GM21717 (cell line): ENCODE results near the gene PSMF1.

ENCODE experiments used
- ATAC-seq: cut with Tn5 transposase; IDR thresholded peaks from one replicate; pipeline ENCODE4 v1.9.1; 2021; ENCODE audit warnings: mild to moderate bottlenecking, moderate library complexity; ENCODE audit not compliant: unreplicated experiment

PSMF1 gene, protein sequence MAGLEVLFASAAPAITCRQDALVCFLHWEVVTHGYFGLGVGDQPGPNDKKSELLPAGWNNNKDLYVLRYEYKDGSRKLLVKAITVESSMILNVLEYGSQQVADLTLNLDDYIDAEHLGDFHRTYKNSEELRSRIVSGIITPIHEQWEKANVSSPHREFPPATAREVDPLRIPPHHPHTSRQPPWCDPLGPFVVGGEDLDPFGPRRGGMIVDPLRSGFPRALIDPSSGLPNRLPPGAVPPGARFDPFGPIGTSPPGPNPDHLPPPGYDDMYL

DNA sequence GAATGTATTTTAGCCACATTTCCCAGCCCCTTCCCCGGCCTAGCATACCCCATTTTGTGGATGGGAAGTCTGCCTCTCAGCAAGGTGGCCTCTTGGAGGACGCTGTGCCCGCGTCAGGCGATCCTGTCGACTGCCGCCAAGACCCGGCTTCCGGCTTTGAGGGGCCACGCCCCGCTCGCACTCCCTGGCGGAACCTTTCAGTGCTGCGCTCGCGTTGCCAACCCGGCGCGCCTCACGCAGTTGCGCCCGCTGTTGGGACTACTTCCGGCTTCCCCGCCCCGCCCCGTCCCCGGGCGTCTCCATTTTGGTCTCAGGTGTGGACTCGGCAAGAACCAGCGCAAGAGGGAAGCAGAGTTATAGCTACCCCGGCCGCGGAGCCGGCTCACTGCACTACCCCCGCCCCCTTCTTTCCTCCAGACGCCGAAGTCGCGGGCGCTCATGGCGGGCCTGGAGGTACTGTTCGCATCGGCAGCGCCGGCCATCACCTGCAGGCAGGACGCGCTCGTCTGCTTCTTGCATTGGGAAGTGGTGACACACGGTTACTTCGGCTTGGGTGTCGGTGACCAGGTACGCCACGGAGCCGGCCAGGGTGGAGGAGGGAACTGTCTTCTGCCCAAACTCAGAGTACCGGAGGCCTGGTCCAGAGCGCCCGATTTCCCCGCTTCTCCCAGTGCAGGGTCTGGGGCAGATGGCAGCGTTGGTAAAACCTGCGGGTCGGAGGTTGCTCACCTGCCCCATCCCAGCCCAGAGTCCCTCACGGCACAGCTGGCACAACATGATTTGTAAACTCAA, at the start of gene PSMF1:
TSS of gene PSMF1 (plus strand) at position 267 of the 792 bp plus-strand sequence. CDS start at position 439, 172 bp downstream.
- peak; percentile 91 for ATAC-seq

DNA sequence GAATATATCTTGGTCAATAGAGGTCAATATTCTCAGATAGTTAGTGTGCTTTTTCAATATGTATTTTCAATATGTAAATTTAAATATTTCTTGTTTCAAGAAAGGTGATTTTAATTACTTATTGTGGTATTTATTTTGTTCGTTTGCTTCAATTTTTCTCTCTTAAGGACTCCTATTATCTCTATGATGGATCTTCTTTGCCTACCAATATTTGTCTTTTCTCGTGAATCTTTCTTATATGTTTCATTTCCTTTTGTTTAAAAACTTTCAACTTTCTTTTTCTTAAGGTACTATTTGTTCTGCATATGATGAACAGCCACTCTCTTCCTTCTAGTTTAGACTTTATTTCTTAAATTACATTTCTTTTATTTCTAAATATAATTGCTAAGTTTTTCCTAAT, 46.1 kb upstream of the PSMF1 start:
- ATAC-seq = no peak

DNA sequence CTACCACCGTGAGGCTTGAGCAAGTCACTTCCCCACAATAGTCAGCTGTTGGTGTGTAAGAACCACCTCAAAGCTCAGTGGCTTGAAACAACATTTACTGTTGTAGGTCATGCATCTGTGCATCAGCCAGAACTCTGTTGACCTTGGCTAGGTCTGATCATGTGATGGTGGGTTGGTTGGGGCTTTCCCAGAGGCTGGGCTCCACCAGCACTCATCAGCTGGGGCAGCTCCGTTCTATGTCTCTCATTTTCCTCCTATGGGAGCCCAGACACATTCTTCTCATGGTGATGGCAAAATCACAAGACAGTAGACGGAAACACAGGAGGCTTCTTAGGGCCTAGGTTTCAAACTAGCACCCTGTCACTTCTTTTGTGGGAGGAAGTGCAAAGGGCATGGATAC, 42.8 kb upstream of the PSMF1 start:
- ATAC-seq = no peak

DNA sequence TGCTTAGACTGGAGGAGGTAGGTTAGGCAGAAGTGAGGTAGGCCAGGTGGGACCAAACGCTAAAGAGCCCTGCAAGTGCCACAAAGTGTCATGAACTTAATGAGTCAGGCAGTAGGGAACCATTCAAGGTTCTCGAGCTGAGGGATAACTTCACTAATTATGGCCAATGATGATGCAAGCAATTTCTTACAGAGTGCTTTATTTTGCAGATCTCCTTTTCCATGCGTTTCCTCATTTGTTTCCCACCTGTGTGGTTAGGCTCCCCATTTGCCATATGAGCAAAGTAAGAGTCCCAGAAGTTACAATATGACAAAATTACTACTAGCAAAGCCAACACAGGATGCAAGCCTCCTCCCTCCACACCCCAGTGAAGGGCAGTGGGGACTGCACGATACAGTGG, 36.5 kb upstream of the PSMF1 start:
- no peak for ATAC-seq

DNA sequence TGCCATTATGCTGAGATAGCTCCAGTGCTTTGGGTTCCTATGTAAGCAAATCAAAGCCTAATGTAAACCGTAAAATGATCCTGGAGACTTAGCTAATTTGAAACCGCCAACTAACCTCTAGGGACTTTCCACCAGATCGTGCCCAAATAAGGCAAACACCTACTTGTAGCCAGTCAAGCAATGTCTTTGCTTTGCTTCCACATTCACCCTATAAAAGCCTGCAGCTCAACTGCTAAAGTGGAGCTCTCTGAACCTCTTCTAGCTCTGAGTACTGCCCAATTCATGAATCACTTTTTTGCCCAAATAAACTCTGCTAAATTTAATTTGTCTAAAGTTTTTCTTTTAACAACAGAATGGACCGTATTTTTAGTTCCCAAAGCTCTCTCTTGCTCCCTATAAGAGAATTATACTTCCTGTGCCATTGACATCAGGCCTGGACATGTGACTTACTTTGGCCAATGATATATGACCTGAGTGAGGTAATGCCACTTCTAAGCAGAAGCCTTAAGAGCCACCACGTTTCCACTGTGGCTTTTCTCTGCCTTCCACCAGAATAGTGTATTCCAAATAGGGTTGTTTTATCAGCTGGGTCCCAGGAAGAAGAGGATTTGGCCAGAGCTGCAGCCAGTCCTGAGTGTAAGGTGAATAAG, 34.8 kb upstream of the PSMF1 start:
- no peak for ATAC-seq

DNA sequence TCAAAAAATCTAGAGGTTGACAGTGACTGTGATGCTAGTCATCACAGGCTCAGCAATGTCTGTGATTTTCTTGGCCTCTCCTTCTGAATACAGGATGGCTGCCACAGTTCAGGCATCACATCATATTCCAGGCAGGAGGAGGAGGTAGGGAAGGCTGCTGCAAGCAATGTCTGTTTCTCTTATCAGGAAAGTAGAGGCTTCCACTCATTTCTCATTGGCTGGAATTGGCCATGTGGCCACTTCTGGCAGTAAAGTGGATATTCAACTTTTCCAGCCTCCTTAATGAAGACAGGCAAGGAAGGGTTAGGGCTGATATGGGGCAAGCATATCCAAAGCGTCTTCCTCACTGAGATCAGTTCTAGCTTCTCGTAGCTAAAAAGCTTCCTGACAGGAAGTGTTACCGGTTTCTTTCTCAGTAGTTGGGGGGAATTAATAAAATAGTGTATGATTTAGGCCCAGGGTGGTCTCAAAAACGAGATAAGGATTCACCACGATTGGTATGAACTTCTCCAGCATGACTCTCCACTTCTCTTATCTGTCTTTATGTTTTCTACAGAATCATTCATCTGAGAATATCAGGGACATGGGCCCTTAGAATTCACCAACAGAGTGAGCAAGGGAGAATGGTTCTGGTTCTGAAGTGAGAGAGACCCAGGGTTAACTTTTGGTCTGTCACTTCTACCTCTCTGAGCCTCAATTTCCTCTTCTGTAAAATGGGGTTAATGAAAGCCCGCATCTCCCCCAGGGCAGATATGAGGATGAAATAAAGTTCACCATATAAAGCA, 32.7 kb upstream of the PSMF1 start:
- ATAC-seq = no peak

DNA sequence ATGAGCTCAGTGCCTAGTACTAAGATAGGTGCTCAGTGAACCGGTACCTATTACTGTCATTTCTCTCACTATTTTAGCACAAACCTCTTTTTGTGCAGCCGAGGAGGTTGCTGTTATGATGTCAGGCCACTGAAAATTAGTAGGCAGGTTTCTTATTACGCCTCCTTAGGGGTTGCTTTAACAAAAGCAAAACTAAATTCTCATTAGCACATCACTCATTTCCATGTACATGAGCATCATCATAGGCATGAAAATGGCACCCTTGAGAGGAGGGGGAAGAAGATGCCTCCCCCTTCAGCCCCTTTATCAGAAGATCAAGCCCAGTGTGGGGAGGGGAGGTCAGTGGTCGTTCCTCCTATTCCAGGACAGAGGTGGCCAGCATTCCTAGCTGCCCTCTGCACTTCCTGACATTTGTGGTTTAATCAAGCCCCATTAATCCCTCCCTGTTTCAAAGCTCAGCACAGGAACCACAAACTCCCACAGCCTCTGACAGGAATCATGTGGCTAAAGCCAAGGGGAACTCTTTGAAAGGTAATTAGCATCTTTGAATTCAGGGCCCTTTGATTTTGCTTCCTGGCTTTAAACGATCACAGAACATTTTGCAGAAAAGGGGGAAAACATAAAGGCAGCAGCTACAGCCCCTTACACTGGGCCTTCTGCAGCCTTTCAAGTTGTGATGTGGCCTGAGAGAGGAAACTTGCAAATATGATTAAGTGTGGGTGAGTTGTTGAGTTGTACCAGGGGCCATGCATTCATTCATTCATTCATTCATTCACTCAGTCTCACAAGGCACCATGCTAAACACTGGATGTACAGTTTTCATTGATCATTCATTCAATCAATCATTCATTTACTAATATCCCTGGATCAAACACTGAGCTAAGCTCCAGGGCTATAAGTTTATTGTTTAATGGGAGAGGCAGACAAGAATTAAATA, 31.9 kb upstream of the PSMF1 start:
- ATAC-seq = no peak

DNA sequence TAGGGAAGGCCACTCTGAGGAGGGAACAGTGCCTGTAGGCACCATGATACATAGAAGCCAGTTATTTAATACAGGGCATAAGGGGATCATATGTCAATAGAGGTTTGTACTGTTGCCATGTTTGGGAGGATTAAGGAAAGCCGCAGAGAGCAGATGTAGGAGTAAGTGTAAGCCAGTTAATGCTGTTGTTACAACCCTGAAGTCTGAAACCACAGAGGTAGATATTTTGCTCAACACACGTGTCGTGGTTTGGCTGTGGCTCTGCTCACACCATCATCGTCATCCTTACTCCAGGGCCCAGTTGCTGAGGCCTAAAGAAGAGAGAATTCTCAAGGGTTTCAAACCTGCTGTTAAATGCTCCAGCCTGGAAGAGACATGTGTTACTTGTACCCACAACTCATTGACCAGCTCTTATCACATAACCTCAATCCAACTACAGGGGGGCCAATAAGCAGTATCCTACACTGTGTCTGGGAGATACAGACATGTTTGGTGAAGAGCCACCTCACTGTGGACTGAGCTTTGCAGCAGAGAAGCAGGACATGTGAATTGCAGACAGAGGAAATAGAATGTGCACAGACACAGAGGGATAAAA, 31.0 kb upstream of the PSMF1 start:
- ATAC-seq = no peak

DNA sequence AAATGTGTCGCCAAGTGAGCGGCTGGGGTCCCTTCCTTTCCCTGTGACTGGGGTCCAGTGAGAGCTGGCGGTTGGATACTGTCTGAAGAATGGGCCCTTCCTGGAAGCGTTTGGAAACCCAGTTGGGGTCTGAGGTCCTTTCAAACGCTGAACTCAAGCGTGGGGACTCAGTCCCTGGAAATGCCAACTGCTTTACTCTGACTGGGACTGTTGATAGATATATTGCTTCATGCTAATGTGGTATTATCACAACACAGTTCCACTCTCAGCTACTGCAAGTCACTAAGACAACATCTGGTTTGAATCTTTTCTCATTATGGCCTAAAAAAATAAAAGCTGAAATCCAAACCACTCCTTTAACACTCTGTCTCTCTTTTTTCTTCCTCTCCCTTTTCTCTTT, 23.7 kb upstream of the PSMF1 start:
- no peak for ATAC-seq

DNA sequence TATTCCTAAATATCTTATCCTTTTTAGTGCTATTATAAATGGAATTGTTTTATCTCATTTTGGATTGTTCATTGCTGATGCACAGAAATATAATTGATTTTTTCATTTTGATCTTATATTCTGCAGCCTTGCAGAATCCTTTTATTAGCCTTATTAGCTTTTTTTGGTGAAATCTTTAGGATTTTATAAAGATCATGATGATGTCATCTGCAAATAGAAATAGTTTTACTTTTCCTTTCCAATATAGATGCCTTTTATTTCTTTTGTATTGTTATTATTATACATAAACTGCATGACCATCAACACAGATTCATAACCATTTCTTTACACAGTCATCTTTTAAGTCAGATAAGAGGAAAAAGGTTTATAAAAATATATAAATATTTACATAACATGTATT, 16.9 kb upstream of the PSMF1 start:
- no peak for ATAC-seq

DNA sequence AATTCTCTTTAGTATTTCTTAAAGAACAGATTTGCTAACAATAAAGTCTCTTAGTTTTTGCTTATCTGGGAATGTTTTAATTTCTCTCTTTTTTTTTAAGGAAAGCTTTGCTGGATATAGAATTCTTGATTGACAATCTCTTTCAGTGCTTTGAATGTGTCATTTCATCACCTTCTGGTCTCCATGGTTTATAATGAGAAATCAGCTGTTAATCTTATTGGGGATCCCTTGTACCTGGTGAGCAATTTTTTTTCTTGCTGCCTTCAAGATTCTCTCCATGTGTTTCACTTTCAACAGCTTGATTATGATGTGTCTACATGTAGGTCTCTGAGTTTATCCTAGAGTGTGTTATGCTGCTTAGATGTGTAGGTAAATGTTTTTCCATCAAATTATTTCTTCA, 16.4 kb upstream of the PSMF1 start:
- no peak for ATAC-seq

DNA sequence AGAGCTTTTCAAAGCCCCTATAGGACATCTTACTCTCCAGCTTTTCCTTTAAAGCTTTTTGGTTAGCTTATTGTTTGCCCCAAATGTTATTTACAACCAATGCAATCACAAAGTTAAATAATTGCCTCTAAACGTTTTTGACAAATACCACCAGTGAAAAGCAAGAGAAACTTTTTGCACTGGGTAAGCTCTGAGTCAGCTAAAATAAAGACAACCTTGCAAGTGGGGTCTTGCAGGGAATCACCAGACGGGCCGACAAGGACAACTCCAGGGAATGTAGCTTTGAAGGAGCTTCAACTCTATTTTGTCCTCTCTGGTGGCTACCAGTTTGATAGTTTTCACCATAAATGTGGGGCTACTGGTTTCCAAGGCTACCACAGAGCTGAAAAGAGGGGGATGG, 14.7 kb upstream of the PSMF1 start:
- no peak for ATAC-seq

DNA sequence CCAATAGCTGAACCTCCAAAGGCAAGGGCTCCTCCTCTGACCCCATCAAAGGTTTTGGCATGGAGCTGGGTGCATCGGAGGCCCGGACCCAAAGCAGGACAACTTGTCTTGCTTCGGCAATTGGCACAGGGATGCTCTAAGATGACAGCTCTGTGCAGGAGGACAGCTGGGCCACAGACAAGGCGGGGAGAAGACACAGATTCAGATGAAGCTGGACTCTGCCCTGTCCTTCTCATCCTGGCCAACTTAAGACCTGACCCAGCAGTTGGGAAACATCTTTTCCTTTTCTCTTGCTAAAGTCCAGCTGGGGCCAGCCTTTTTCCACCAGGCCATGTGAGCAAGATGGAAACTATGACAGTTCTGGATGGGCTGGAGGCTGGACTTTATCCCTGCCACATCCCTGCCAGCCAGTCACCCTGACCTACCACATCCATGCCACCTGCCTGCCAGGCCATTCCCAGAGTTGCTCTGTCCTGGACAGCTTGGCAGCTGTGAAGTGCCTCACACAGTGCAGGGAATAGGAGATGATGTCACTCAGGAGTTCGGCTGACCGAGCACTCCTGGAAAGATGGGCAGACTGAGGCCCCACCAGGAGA, 12.7 kb upstream of the PSMF1 start:
- ATAC-seq = no peak

DNA sequence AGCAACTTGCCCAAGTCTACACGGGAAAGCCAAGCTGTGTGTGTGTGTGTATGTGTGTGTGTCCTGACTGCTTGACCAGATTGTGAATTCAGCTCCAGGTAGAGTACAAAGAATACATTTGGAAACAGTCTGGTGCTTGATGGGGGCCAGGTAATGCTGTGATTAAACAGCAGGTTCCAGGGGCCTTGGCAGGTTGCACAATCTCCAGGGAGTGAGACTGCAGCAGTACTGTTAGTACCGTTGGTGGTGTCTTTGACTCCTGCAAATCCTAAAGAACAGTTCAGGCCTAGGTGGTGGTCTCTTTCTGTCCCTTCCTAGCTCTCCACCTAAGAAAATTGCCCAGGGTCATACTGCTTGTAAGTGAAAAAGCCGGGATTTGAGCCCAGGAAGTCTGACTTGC, 11.2 kb upstream of the PSMF1 start:
- ATAC-seq = no peak

DNA sequence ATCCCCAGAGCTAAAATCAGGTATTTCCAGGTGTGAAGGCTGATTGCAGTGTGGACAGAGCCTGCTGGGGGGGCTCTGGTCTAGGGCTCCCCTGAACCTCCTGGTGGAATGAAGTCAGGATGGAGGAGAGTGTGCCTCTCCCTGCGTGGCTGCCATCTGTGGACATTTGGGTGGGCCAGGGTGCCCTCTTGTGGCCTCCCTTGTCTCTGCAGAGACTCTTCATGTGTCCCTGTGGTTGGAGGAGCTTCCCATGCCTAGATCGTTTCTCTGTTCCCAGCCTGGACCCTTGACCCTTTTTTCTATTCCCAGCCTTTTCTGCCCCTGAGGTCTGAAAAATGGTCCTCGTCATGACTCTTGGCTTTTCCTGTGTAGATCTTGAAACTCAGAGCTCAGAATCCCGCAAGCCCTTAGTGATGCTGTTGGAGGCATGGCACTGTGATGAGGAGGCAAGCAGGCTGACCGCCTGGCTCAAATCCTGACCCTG, 9.9 kb upstream of the PSMF1 start:
- ATAC-seq = no peak

DNA sequence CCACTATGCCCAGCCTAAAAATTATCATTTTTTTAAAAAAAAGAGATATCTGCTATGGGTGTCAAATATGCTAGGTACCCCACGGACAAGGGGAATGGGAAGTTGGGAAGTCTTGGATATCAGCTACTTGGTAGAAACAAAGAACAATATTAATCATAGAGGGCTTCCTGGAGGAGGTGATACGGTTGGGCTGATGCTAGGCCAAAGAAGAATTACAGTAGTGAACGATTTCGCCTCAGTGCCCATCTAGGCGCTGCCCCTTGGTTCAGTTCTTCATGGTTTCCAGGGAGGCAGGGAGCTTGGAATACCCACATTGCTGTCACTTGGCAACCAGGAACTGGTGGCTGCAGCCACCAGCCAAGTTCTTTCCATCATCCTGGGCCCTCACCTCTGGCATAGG, 5.5 kb upstream of the PSMF1 start:
- ATAC-seq = no peak

DNA sequence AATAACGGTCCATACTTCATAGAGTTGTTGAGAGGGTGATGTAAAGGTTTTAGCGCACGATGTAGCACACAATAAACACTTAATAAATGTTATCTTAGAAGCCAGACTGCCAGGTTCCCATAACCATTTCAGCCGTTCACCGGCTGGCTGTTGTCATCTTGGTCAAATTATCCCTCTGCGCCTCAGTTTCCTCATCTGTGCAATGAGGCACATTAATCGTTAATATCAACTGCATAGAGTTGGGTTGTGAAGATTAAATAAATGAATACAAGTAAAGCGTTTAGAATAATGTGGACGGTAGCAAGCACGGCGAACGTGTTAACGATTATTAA, 432 bp upstream of the PSMF1 start:
- ATAC-seq = no peak

DNA sequence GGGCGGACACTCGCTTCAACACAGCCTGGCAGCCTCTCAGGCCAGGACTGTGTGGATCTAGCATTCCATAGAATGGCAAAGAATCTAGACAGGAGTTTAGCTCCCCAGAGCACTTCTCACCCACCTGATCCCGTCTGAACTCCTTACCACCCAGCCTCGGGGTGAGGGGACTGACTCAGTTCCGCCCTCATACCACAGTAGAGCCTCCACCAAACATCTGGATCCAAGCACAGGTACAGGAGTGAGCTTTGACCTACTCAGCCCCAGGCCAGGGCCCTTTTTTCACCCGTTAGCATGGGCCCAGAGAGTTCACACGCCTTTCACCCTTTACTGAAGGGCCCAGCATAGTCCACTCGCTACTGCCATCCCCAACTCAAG, 715 bp downstream of the PSMF1 start:
- peak; percentile 17 for ATAC-seq

DNA sequence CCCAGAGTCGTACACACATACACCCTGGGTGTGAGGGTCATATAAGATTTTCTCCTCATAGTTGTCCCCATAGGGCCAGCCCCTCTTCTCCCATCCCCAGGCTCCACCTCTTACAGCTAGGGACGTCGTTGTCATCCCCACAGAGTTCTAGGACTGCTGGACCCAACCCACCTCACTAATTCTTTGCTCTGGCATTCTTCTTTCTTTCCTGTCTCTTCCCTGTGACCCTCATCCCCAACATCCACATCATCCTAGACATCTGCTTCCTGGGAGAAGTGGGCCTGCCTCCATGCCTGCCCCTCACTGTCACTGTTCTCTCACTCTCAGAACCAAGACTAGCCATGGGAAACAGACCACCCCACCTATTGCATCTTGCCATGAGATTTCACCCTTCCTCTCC, 1.1 kb downstream of the PSMF1 start:
- ATAC-seq = no peak
